ENCODE measurements around the gene RNF103. TPM values are rescaled to one million over a fixed set of nuclear protein-coding genes. Genes with fewer than 3 reads are reported as not detected.

The RNF103 gene
- total RNA-seq, 1 experiment from 2014 or later, result 26.6 TPM

DNA sequence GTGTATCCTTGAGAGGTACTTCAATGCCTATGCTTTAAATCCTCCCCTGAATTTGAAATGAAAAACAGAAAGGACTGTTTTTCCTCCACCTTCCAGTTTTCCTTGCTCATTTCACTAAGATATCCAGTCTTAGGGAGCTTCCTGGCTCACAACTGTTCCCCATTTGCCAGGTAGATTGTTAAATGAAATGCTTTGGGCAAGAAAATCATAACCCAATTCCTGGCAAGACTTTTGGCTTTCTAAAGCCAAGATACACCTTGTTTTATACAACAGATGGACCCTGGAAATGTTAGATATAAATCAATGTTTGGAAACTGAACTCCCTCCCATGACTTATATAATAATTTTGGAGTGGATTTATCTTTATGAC lies 56.9 kb downstream of the RNF103 start:
- no peak for DNase-seq (ENCODE audit: low spot score)

DNA sequence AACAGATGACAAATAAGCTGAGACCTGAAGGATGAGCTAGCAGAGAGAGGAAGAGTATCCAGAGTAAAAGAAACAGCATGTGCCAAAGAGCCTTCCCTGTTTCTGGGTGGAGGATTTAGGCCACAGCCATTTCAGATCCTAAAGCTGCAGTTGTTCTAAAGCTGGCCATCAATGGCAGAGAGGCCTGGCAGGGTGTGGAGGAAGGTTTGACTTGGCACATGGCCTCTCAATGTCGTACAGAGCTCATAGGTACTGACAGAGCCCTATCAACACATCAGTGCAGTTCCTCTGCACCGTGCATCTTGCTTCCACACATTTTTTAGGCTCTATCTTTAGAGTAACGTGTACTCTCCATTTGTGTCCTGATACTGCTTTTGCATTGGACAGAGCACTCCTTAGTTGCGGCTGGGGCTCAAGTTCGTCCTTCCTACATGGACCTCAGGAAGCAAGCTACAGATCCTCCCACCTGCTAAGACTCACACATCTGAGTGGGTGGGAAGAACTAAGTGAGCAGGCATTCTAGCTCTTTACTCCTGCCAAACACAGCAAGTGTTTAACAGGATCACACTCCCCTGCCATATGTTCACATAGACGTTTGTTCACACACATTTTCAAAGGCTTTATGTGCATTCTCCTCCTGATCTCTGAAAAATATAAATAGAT lies 57.4 kb downstream of the RNF103 start:
- no peak for DNase-seq (ENCODE audit: low spot score)

DNA sequence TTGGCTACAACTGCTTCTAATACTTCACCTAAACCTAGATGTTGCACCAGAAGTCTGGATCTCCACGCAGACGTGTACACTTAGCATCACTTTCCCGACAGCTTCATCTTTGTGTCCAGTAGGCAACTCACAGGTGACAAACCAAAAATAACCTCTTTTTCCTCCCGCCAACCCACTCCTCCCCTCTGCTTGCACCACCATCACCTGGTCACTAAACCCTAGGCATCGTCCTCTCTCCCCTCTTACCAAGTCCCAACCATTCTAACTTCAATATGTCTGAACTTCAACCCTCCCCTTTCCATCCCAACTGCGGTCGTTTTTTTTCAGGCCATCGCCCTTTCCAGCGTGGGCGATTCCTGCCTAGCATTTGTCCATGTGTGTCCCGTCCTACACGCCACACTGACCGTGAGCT lies 60.0 kb downstream of the RNF103 start:
- DNase-seq (ENCODE audit: low spot score), result no peak

DNA sequence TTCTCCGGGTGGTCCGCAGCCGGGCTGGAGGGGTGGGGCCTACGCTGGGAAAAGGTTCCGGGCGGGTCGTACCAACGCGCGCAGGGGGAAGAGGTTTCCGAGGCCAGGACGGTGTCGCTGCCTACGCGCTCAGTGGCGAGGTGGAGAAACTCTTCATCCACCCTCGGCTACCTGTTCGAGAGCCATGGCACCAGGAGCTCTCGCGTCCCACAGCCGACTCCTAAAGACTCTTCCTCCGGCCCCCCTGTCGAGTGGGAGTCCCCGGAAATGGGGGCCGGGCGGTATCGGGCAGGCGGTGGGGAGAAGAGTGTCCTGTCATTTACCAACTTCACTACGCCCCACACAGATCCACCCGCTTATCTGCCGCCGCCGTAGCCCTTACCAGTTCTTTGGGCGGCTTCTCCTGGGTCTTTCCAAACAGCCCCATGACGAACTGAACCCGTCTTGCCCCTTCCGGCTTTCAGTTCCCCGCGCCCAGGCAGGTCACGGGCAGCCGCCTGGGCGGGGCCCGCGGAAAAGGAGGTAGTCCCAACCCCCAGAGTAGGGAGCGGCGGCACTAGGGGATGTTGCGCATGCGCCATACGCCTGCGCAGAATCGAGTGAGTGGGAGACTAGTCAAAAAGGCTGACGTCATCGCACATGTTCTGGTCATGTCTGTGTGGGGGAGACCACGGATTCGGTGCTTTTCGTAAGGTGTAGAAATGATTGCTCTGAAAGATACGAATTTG lies 60.6 kb downstream of the RNF103 start, which contains the start of gene CHMP3:
CHMP3 (minus strand) TSS at position 522 of the 728 bp plus-strand sequence; CDS start at position 427, 95 bp downstream.
- DNase-seq (ENCODE audit: low spot score), result peak; percentile 98

DNA sequence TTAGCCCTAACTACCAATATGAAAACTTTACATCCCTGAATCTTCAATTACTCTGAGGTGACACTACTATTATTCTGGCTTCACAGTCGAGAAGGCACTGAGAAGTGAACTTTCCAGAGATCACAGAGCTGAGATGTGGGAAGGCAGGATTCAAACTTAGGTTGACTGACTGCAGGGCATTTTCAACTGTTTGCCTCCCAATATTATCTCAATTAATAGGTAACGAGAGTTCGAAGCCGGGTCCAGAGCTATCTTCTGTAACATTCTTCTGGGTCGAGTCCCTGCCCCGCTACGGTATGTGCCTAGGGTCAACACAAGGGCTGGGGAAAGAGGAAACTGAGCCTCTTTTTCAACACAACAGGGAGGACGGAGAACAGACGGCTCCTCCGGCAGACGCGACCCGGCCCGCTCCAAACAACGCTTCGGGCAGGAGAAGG lies 61.2 kb downstream of the RNF103 start:
- DNase-seq (ENCODE audit: low spot score), result no peak

DNA sequence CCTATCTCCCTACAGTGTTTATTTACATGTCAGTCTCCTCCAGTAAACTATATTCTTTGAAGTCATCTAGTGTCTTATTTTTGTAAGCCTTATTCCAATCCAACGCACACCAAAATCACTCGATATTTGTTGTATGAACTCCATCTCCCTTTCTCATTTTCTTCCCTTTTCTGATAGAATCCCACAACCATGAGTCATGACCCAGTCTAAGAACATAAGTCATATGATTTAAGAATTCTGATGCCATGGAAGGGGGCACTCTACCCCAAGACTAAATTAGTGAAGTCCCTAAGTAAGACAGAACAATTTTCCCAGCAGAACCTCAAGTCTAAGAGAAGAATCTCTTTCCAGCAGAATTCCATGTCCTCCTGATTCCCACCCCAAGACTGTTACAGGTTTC lies 65.8 kb downstream of the RNF103 start:
- DNase-seq (ENCODE audit: low spot score), result no peak

DNA sequence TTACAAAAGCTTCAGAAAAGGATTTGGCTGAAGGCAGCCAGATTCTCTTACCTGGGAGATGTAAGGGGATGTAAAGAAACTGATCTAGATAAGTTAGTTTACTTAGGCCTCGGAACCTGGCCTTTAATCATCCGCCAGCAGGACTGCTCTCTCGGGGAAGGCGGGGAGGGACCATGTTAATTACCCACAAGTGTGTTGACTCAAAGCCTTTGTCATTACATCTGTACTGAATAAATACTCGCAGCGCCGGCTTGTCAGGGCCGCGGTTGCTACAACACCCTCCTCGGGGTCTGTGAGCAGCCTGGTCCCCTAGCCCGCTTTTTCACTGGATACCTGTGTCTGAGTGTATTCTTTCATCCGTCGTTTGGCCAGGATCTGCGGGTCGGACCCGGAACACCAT lies 67.2 kb downstream of the RNF103 start:
- DNase-seq (ENCODE audit: low spot score), result no peak

Other genes starting within 250 kb of the RNF103 start
- 9.8 and 11.9 TPM in 2 replicates for gene KDM3A, start 182.5 kb downstream of the RNF103 start, total RNA-seq (2014; rRNA removed; shearing (Covaris generic))
- gene CHMP3, start 60.4 kb downstream of the RNF103 start, total RNA-seq (2014; rRNA removed; shearing (Covaris generic)), result 99.2 and 143 TPM in 2 replicates
- 42.2 and 42.4 TPM in 2 replicates for gene RMND5A, start 96.4 kb upstream of the RNF103 start, total RNA-seq (2014; rRNA removed; shearing (Covaris generic))
- gene CD8A, start 167.0 kb upstream of the RNF103 start, total RNA-seq (2014; rRNA removed; shearing (Covaris generic)), result not detected in 2 replicates
- not detected in 2 replicates for gene CD8B, start 238.0 kb upstream of the RNF103 start, total RNA-seq (2014; rRNA removed; shearing (Covaris generic))

Data from A172 (cell line).